ENCODE data around the gene GPLD1.

GPLD1 gene

GRCh38 chr6:24455061-24455460 is 34.3 kb downstream of the GPLD1 start:
- CTCF ChIA-PET, result interaction anchor here (0.7 kb wide), 1 partner anchor 24 kb away, joined by 3 read pairs; no protein-coding TSS in a partner anchor
- TF ChIP-seq PKNOX1 (IDR thresholded peaks at IDR 0.05), result no peak
- TF ChIP-seq SP1 (IDR thresholded peaks at IDR 0.05), result no peak
- no peak for TF ChIP-seq L3MBTL2 (conservative IDR thresholded peaks at IDR 0.05)
- no peak for TF ChIP-seq ZNF384 (IDR thresholded peaks at IDR 0.05)
- no peak for TF ChIP-seq FOXK2 (IDR thresholded peaks at IDR 0.05)
- TF ChIP-seq FOXM1 (IDR thresholded peaks at IDR 0.05; ENCODE audit: borderline replicate concordance), result no peak
- TF ChIP-seq ELF4 (IDR thresholded peaks at IDR 0.05), result no peak
- TF ChIP-seq FOXA1 (IDR thresholded peaks at IDR 0.05), result no peak
- TF ChIP-seq TARDBP (IDR thresholded peaks at IDR 0.05), result no peak
- TF ChIP-seq SUZ12 (IDR thresholded peaks at IDR 0.05), result no peak
- TF ChIP-seq HDGF (IDR thresholded peaks at IDR 0.05; ENCODE audit: borderline replicate concordance), result no peak
- TF ChIP-seq ARNT (IDR thresholded peaks at IDR 0.05), result no peak
- TF ChIP-seq CTBP1 (IDR thresholded peaks at IDR 0.05; ENCODE audit: borderline replicate concordance), result no peak
- no peak for TF ChIP-seq LEF1 (IDR thresholded peaks at IDR 0.05; ENCODE audit: borderline replicate concordance)
- DNase-seq (ENCODE audit: extremely low spot score), result no peak
- POLR2A ChIA-PET, result no interaction called here

GRCh38 chr6:24454452-24454851 is 34.9 kb downstream of the GPLD1 start:
- CTCF ChIA-PET, result no interaction called here

DNA sequence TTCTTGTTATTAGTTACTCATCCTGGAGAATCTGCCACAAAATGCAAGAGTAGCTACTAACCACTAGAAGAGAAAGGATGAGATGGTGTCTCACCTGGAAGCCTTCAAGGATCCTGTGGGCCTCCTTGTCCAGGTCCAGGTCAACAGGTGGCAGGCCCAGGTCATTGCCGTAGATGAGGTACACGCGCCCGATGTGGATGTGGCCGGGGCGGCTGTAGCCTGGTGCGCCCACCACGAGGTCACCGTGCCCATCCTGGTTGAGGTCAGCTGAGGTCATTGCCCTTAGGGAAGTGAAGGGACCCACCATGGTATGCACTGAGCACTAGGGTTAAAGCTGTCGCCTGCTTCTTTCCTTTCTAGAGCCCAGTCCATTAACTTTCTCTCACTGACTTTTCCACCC is 35.5 kb downstream of the GPLD1 start:
- POLR2A ChIA-PET, result no interaction called here
- TF ChIP-seq FOXM1 (IDR thresholded peaks at IDR 0.05; ENCODE audit: borderline replicate concordance) (no peak), FOXA1 (IDR thresholded peaks at IDR 0.05) (no peak), LEF1 (IDR thresholded peaks at IDR 0.05; ENCODE audit: borderline replicate concordance) (no peak), NFRKB (IDR thresholded peaks at IDR 0.05) (no peak), ZNF384 (IDR thresholded peaks at IDR 0.05) (no peak), BHLHE40 (IDR thresholded peaks at IDR 0.05; ENCODE audit: borderline replicate concordance) (no peak), CTBP1 (IDR thresholded peaks at IDR 0.05; ENCODE audit: borderline replicate concordance) (no peak), ARNT (IDR thresholded peaks at IDR 0.05) (no peak), ELF4 (IDR thresholded peaks at IDR 0.05) (no peak), FOXK2 (IDR thresholded peaks at IDR 0.05) (no peak), TARDBP (IDR thresholded peaks at IDR 0.05) (no peak), PKNOX1 (IDR thresholded peaks at IDR 0.05) (no peak), SUZ12 (IDR thresholded peaks at IDR 0.05) (no peak), L3MBTL2 (conservative IDR thresholded peaks at IDR 0.05) (no peak), SP1 (IDR thresholded peaks at IDR 0.05) (no peak), HDGF (IDR thresholded peaks at IDR 0.05; ENCODE audit: borderline replicate concordance) (no peak)
- CTCF ChIA-PET, result no interaction called here
- DNase-seq (ENCODE audit: extremely low spot score), result no peak

More at GRCh38 chr6:24454452-24454851, 34.9 kb downstream of the GPLD1 start:
- POLR2A ChIA-PET, result no interaction called here
- no peak for DNase-seq (ENCODE audit: extremely low spot score)
- TF ChIP-seq HDGF (IDR thresholded peaks at IDR 0.05; ENCODE audit: borderline replicate concordance), result no peak
- no peak for TF ChIP-seq BHLHE40 (IDR thresholded peaks at IDR 0.05; ENCODE audit: borderline replicate concordance)
- TF ChIP-seq TARDBP (IDR thresholded peaks at IDR 0.05), result no peak
- TF ChIP-seq LEF1 (IDR thresholded peaks at IDR 0.05; ENCODE audit: borderline replicate concordance), result no peak
- no peak for TF ChIP-seq CTBP1 (IDR thresholded peaks at IDR 0.05; ENCODE audit: borderline replicate concordance)

DNA sequence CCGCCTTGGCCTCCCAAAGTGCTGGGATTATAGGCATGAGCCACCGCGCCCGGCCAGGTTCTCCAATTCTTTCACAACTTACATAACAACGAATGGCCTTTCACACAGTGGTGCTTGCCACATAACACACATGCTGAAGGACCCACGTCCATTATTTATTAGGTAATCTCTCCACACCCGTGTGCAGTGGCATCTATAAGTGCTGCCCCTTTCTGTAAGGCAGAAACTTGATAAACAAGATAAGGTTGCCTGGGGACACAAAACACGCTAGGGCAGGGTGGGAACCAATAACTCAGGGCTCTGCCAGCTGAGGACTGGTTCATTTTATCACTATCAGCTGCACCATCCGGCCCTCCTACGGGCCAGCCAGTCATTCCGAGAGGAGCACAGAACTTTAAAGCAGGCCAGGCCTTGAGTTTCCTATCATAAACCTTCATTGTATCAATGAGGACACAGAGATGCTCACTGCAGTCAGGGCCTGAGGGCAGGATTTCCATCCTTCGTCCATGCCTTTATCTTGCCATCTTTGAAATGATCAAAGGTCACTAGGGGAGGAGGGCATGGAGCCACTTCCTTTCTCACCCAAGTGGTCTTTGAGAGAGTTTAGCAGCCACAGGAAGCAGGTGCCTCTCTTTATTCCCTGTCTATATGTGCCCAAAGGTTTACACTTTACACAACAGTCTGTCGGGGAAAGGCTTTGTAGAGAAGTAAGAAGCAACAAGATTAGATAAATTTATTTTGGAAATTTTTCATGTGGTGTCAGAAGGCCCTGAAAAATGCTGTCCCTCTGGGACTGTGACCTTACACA is 37.6 kb downstream of the GPLD1 start:
- ChIA-PET CTCF (no interaction called here), POLR2A (no interaction called here)
- TF ChIP-seq TARDBP (IDR thresholded peaks at IDR 0.05), result no peak
- TF ChIP-seq L3MBTL2 (conservative IDR thresholded peaks at IDR 0.05), result no peak
- DNase-seq (ENCODE audit: extremely low spot score), result no peak

- no peak for DNase-seq (ENCODE audit: extremely low spot score)
- POLR2A ChIA-PET, result no interaction called here
- CTCF ChIA-PET, result no interaction called here
- TF ChIP-seq NFRKB (IDR thresholded peaks at IDR 0.05), result no peak
- no peak for TF ChIP-seq PKNOX1 (IDR thresholded peaks at IDR 0.05)
- no peak for TF ChIP-seq TARDBP (IDR thresholded peaks at IDR 0.05)
- TF ChIP-seq ZNF384 (IDR thresholded peaks at IDR 0.05), result no peak
- TF ChIP-seq HDGF (IDR thresholded peaks at IDR 0.05; ENCODE audit: borderline replicate concordance), result no peak
- no peak for TF ChIP-seq SP1 (IDR thresholded peaks at IDR 0.05)
- no peak for TF ChIP-seq ARNT (IDR thresholded peaks at IDR 0.05)
- TF ChIP-seq SUZ12 (IDR thresholded peaks at IDR 0.05), result no peak
- no peak for TF ChIP-seq CTBP1 (IDR thresholded peaks at IDR 0.05; ENCODE audit: borderline replicate concordance)
Measured at GRCh38 chr6:24448828-24449525, 40.4 kb downstream of the GPLD1 start.

DNA sequence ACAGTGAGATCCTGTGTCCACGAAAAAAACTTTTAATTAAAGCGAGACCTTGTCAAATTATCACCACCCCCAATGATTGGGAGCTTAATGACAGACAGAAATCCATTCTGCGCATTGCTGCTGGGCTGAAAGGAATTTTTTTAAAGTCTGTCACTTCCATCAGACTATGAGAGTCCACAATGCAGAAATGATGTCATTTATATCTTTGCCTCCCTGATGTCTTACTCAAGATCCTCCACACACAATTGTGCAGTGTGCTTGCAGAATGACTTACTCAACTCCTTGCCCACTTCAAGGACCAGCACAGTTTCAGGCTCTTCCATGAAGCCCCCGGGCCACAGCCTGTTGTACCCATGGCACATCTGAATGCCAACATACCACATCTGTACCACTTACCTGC is 41.0 kb downstream of the GPLD1 start:
- ChIA-PET POLR2A (no interaction called here), CTCF (no interaction called here)
- DNase-seq (ENCODE audit: extremely low spot score), result no peak
- no peak for TF ChIP-seq ELF4 (IDR thresholded peaks at IDR 0.05)
- no peak for TF ChIP-seq PKNOX1 (IDR thresholded peaks at IDR 0.05)
- no peak for TF ChIP-seq HDGF (IDR thresholded peaks at IDR 0.05; ENCODE audit: borderline replicate concordance)
- TF ChIP-seq FOXA1 (IDR thresholded peaks at IDR 0.05), result no peak
- no peak for TF ChIP-seq ARNT (IDR thresholded peaks at IDR 0.05)
